H1 (cell line): ENCODE results near the gene ITGA4. TPM values are rescaled to one million over a fixed set of nuclear protein-coding genes. Genes with fewer than 3 reads are reported as not detected.
A peak's percentile ranks its signal among the peaks of the same experiment; 100 is the strongest.

Experiments used
- BACH1 ChIP-seq: IDR thresholded peaks from 2 replicates; pipeline ENCODE4 v1.6.1; 2012; ENCODE audit warnings: low read length, improper control_type of control experiment
- HDAC2 ChIP-seq, 2 experiments: fragments of 300-600 bp in 1 of 2; sonication (generic) in 1 of 2; IDR thresholded peaks; 2 replicates each; pipeline ENCODE4 v1.6.1; 2011 to 2012; ENCODE audit warnings: low read depth in 2 of 2, low read length in 2 of 2, mild to moderate bottlenecking in 2 of 2, moderate library complexity in 2 of 2, borderline replicate concordance in 1 of 2, inconsistent platforms in 1 of 2
- HDAC6 ChIP-seq: IDR thresholded peaks from one replicate; pipeline ENCODE4 v1.7.1; 2012; ENCODE audit warnings: low read depth, mild to moderate bottlenecking, inconsistent platforms, low read length, moderate library complexity
- JUND ChIP-seq: IDR thresholded peaks from 2 replicates; pipeline ENCODE4 v1.6.1; 2011; ENCODE audit warnings: mild to moderate bottlenecking, improper control_type of control experiment, low read length
- POLR2A ChIP-seq, 2 experiments: IDR thresholded peaks; 1 replicate in 1 of 2; 2 replicates in 1 of 2; pipeline ENCODE4 v1.6.1; 2011; ENCODE audit warnings: low read depth in 2 of 2, low read length in 2 of 2, mild to moderate bottlenecking in 2 of 2; ENCODE audit errors: control extremely low read depth in 1 of 2
- RFX5 ChIP-seq: IDR thresholded peaks from 2 replicates; pipeline ENCODE4 v1.6.1; 2011; ENCODE audit warnings: low read depth, low read length, improper control_type of control experiment, borderline replicate concordance
- RNF2 ChIP-seq: fragments of 200-900, 300-1000 bp; sonication (generic); IDR thresholded peaks from 2 replicates; pipeline ENCODE4 v1.7.1; 2016; ENCODE audit warnings: borderline replicate concordance, low read depth, mild to moderate bottlenecking, antibody characterized with exemption, low read length; ENCODE audit not compliant: poor library complexity, severe bottlenecking; ENCODE audit errors: missing control alignments
- polyA plus RNA-seq, 7 experiments: library from polyadenylated mRNA; depleted of rRNA in 3 of 7; stranded (reverse) in 5 of 7; unstranded in 2 of 7; fragments of >200 nt in 5 of 7; fragments of 200-250 nt in 2 of 7; gene quantifications; 1 replicate in 5 of 7; 2 replicates in 1 of 7; 4 replicates in 1 of 7; pipeline versions ENCODE4 v1.2.1 to v1.2.3, GENCODE V29; 2011 to 2013; ENCODE audit warnings: missing spikeins in 2 of 7, mixed read lengths in 2 of 7
- total RNA-seq: library from RNA; stranded (reverse); fragmentation: NEBNext Ultra II Directional; extraction: Animal tissue kit (Norgen Biotek cat#: 25700); gene quantifications from 2 replicates; pipeline ENCODE4 v1.2.1, GENCODE V29; 2021
- TF ChIP-seq, protein P1 (sequence below): IDR thresholded peaks from 2 replicates; pipeline ENCODE4 v1.6.1; 2011; ENCODE audit warnings: low read length, improper control_type of control experiment

The ITGA4 gene
- total and polyA plus RNA-seq, 2 of the 8 experiments (the other 6 are each of a cell fraction or from before 2014, with no cell fraction given), result 0.60 to 2.1 TPM

DNA sequence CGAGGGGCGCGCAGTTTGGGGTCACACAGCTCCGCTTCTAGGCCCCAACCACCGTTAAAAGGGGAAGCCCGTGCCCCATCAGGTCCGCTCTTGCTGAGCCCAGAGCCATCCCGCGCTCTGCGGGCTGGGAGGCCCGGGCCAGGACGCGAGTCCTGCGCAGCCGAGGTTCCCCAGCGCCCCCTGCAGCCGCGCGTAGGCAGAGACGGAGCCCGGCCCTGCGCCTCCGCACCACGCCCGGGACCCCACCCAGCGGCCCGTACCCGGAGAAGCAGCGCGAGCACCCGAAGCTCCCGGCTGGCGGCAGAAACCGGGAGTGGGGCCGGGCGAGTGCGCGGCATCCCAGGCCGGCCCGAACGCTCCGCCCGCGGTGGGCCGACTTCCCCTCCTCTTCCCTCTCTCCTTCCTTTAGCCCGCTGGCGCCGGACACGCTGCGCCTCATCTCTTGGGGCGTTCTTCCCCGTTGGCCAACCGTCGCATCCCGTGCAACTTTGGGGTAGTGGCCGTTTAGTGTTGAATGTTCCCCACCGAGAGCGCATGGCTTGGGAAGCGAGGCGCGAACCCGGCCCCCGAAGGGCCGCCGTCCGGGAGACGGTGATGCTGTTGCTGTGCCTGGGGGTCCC, at the start of gene ITGA4 (continued):
- TF ChIP-seq RNF2 (no peak), BACH1 (peak; percentile 52; the same call in 1 of the 2 replicates), JUND (0 out of 2 replicates have a peak, but pooled peaks have one; percentile 16), HDAC6 (no peak), RFX5 (no peak), HDAC2 (IDR thresholded peaks at IDR 0.05; ENCODE audit: borderline replicate concordance in 1 of 2, low read depth in 2 of 2, low read length in 2 of 2) (no peak), POLR2A (IDR thresholded peaks at IDR 0.05; ENCODE audit: control extremely low read depth in 1 of 2, low read depth in 2 of 2, low read length in 2 of 2) (no peak)
- TF ChIP-seq, protein P1, sequence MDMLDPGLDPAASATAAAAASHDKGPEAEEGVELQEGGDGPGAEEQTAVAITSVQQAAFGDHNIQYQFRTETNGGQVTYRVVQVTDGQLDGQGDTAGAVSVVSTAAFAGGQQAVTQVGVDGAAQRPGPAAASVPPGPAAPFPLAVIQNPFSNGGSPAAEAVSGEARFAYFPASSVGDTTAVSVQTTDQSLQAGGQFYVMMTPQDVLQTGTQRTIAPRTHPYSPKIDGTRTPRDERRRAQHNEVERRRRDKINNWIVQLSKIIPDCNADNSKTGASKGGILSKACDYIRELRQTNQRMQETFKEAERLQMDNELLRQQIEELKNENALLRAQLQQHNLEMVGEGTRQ, result no peak
